Spleen (tissue), 11 donors: ENCODE data around the gene KIF16B. TPM values are rescaled to one million over a fixed set of nuclear protein-coding genes. Genes with fewer than 3 reads are reported as not detected.

ENCODE experiments used
- DNase-seq: peaks from one replicate; pipeline ENCODE4 v3.0.0-alpha.2; 2020
- H3K27ac ChIP-seq, 8 donors: fragments of 200-600 bp; sonication (generic) in 7 of 8; 1 replicate in 4 of 8; 2 replicates in 4 of 8; pipeline versions ENCODE4 v1.5.0 to v1.8.0; 2016 to 2021; ENCODE audit warnings: inconsistent platforms in 4 of 8, mild to moderate bottlenecking in 4 of 8, moderate library complexity in 1 of 8
- H3K27me3 ChIP-seq, 7 donors: fragments of 200-600 bp; sonication (generic) in 6 of 7; replicated peaks in 1 of 7; 1 replicate in 4 of 7; 2 replicates in 3 of 7; pipeline versions ENCODE4 v1.5.0 to v1.8.0; 2016 to 2021; ENCODE audit warnings: inconsistent platforms in 3 of 7, mild to moderate bottlenecking in 1 of 7
- H3K36me3 ChIP-seq, 6 donors: fragments of 200-600 bp; sonication (generic) in 5 of 6; 1 replicate in 4 of 6; 2 replicates in 2 of 6; pipeline versions ENCODE4 v1.5.0 to v1.8.0; 2016 to 2021; ENCODE audit warnings: inconsistent platforms in 2 of 6
- H3K4me1 ChIP-seq, 6 donors: fragments of 200-600 bp; sonication (generic) in 5 of 6; 1 replicate in 3 of 6; 2 replicates in 3 of 6; pipeline versions ENCODE4 v1.5.0 to v1.8.0; 2016 to 2021; ENCODE audit warnings: inconsistent platforms in 3 of 6
- H3K4me3 ChIP-seq, 8 donors: fragments of 200-600 bp; sonication (generic) in 7 of 8; 1 replicate in 4 of 8; 2 replicates in 4 of 8; pipeline versions ENCODE4 v1.5.0 to v1.8.0; 2016 to 2021; ENCODE audit warnings: inconsistent platforms in 4 of 8, mild to moderate bottlenecking in 4 of 8, moderate library complexity in 2 of 8
- H3K9me3 ChIP-seq, 8 donors: fragments of 200-600 bp; sonication (generic) in 7 of 8; 1 replicate in 4 of 8; 2 replicates in 4 of 8; pipeline versions ENCODE4 v1.5.0 to v1.8.0; 2016 to 2021; ENCODE audit warnings: inconsistent platforms in 4 of 8
- CTCF ChIP-seq, 11 experiments: fragments of 200-600 bp in 7 of 11; fragments of 450-650 bp in 4 of 11; sonication (generic) in 4 of 11; IDR thresholded peaks in 8 of 11; conservative IDR thresholded peaks in 3 of 11; 1 replicate in 7 of 11; 2 replicates in 4 of 11; pipeline versions ENCODE4 v1.4.0 to v1.8.0; 2016 to 2021; ENCODE audit warnings: antibody characterized with exemption in 11 of 11, inconsistent platforms in 4 of 11, mild to moderate bottlenecking in 1 of 11
- POLR2A ChIP-seq, 3 donors: fragments of 450-650 bp; IDR thresholded peaks; one replicate each; pipeline ENCODE4 v1.5.1; 2017; ENCODE audit warnings: antibody characterized with exemption in 3 of 3, mild to moderate bottlenecking in 1 of 3
- POLR2AphosphoS5 ChIP-seq, 3 donors: sonication (generic); formaldehyde crosslinking; IDR thresholded peaks; one replicate each; pipeline ENCODE4 v1.5.1; 2017; ENCODE audit warnings: antibody characterized with exemption in 3 of 3
- WGBS, 5 donors: extraction: QIAGEN DNeasy Blood & Tissue Kit in 3 of 5; methylation state at CpG; one replicate each; pipeline versions ENCODE4 v1.1.5 to v1.1.7; 2013 to 2018; 5-methylcytosine and 5-hydroxymethylcytosine counted together
- intact Hi-C: fragments of 100-400 bp; cut with DNase I; formaldehyde crosslinking; loops from one replicate; pipeline ENCODE4 v1.15.0; 2023; ENCODE audit warnings: low total_unique reads
- polyA plus RNA-seq, 3 donors: library from polyadenylated mRNA; stranded (reverse); fragments of 200-250 nt; gene quantifications; one replicate each; pipeline ENCODE4 v1.2.1, GENCODE V29; 2013
- total RNA-seq, 7 donors: library from RNA; depleted of rRNA in 3 of 7; stranded (reverse); fragments of >200 nt in 3 of 7; fragmentation: NEBNext Ultra II Directional in 4 of 7; extraction: Animal tissue kit (Norgen Biotek cat#: 25700) in 4 of 7; gene quantifications; one replicate each; pipeline versions ENCODE4 v1.1.0 to v1.2.1, GENCODE V29; 2016 to 2021
- donor health status: healthy with polysubstance abuse.
- donor health status: DM: no; HTN: no; CAD: no; lungs with moderate emphysema.
- donor health status: DM: no; HTN: no; CAD: no.
- donor health status: Bipolar disorder and iron deficiency.
- donor health status: healthy.
- donor health status: DM: no; HTN: no; CAD: no.
- donor health status: DM: yes; HTN: yes; CAD: no.

The KIF16B gene
- total and polyA plus RNA-seq, 10 donors, result 3.0 to 30.1 (median 21.2) TPM

DNA sequence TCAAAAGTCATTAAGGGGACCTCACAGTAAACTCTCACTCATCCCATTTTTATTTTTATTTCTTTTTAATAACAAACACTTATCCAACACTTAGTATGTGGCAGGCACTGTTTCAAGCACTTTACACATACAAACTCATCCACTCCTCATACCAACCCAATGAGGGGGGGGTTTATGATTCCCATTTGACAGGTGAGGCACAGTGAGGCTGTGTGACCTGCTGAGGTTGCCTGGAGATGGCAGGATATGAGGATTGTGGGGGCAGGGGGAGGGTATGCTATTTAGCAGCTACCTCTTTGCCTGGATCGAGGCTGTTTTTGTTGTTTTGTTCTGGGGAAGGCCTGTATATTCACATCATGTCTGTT lies 219.8 kb downstream of the KIF16B start:
- DNase-seq, result no peak
- Histone ChIP-seq H3K4me3 (no peak overlapping the region), H3K27me3 (no peaks in the 10 kb centered on the region), H3K9me3 (no peaks in the 10 kb centered on the region), H3K4me1 (no peaks in the 10 kb centered on the region), H3K27ac (no peak overlapping the region), H3K36me3 (peaks cover 0 to 25% (median 2%) of the 10 kb centered on the region in 6 donors)
- TF ChIP-seq POLR2A (IDR thresholded peaks at IDR 0.05) (no peak), CTCF (IDR thresholded peaks at IDR 0.05 in 8 of 11, conservative IDR thresholded peaks at IDR 0.05 in 3 of 11) (no peak), POLR2AphosphoS5 (IDR thresholded peaks at IDR 0.05) (no peak)
- 67 to 95% (median 92%) methylated on average over 1 of the region's 1 CpG for WGBS, 5 donors
- intact Hi-C loops, result no loop called here

DNA sequence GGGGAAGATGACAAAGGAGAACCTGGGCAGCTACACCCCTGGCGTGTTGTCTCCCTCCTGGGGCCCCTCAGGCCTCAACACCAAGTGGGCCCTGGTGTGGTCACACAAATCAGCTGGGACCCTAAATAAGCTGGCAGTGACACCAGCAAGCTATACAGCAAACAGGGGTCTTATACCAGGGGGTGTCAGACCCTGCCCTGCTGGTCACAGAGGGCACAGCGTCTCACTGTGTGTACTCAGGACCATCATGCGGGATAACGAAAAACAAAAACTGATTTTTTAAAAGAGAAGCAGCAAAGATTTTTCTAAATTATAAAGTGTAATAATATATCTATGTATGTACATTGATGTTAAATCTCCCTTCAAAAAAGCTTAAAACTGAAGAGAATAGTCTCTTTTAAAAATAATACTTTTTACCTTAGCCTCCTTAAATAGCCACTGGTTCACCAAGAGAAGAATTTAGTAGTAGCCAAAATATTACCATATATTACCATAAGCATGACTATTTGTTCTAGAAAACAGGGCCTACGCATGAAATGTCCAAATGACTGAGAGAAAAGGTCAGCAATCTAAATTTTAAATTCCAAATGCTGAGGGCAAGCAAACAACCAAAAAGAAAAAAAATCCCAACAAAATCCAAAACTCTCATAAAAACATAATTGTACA lies 220.4 kb downstream of the KIF16B start:
- H3K4me3 ChIP-seq, result no peak overlapping the region
- no peak for TF ChIP-seq POLR2AphosphoS5 (IDR thresholded peaks at IDR 0.05)
- no peak for TF ChIP-seq CTCF (IDR thresholded peaks at IDR 0.05 in 8 of 11, conservative IDR thresholded peaks at IDR 0.05 in 3 of 11)
- TF ChIP-seq POLR2A (IDR thresholded peaks at IDR 0.05), result no peak
- no peaks in the 10 kb centered on the region for H3K27me3 ChIP-seq
- intact Hi-C loops, result no loop called here
- WGBS, 5 donors, result 91 to 99% (median 98%) methylated on average over 5 of the region's 5 CpGs
- H3K4me1 ChIP-seq, result no peaks in the 10 kb centered on the region
- no peaks in the 10 kb centered on the region for H3K9me3 ChIP-seq
- H3K27ac ChIP-seq, result no peak overlapping the region
- H3K36me3 ChIP-seq, result peaks cover 0 to 25% (median 2%) of the 10 kb centered on the region in 6 donors
- DNase-seq, result no peak

DNA sequence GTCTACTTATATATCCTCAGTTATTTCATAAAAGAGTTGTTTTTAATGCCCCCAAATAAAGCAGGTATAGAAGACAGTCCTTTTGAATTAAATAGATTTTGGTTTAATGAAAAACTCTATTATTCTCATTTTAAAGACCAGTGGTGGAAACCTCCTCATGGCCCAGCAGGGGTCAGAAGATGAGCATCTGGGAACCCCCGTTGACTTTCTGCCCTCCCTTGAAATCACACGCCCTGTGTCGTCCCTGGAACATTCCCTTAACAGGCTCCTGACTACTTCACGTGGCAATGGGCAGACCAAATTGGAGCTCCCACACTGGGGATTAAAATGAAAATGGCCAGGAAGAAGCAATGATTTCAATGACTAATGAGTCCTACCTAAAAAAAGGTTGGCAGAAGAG lies 220.9 kb downstream of the KIF16B start:
- Histone ChIP-seq H3K27me3 (no peaks in the 10 kb centered on the region), H3K4me1 (no peaks in the 10 kb centered on the region), H3K9me3 (no peaks in the 10 kb centered on the region), H3K4me3 (no peak overlapping the region), H3K27ac (no peak overlapping the region), H3K36me3 (peaks cover 0 to 25% (median 2%) of the 10 kb centered on the region in 6 donors)
- TF ChIP-seq POLR2AphosphoS5 (IDR thresholded peaks at IDR 0.05) (no peak), POLR2A (IDR thresholded peaks at IDR 0.05) (no peak), CTCF (IDR thresholded peaks at IDR 0.05 in 8 of 11, conservative IDR thresholded peaks at IDR 0.05 in 3 of 11) (no peak)
- intact Hi-C loops, result no loop called here
- DNase-seq, result no peak
- 71 to 88% (median 84%) methylated on average over 4 of the region's 4 CpGs for WGBS, 5 donors

- TF ChIP-seq POLR2A (IDR thresholded peaks at IDR 0.05) (no peak), POLR2AphosphoS5 (IDR thresholded peaks at IDR 0.05) (no peak), CTCF (IDR thresholded peaks at IDR 0.05 in 8 of 11, conservative IDR thresholded peaks at IDR 0.05 in 3 of 11) (no peak)
- intact Hi-C loops, result no loop called here
- WGBS, 5 donors, result 85 to 94% (median 87%) methylated on average over 9 of the region's 9 CpGs
- no peak for DNase-seq
- Histone ChIP-seq H3K4me3 (no peak overlapping the region), H3K36me3 (peaks cover 0 to 32% (median 2%) of the 10 kb centered on the region in 6 donors), H3K27me3 (no peaks in the 10 kb centered on the region), H3K9me3 (no peaks in the 10 kb centered on the region), H3K27ac (no peak overlapping the region), H3K4me1 (no peaks in the 10 kb centered on the region)
These were observed 221.8 kb downstream of the KIF16B start for GRCh38 chr20:16351415-16351814.
